GM21515 (cell line): Measurements from ENCODE around the gene CAPN1.
"Not testable (repeated sequence)": the region's sequence is repeated elsewhere in the genome, so short reads cannot be mapped to it uniquely, and the experiment has no call there.

Experiments used
- ATAC-seq: cut with Tn5 transposase; IDR thresholded peaks from one replicate; pipeline ENCODE4 v1.9.1; 2021; ENCODE audit not compliant: unreplicated experiment

Gene CAPN1

DNA sequence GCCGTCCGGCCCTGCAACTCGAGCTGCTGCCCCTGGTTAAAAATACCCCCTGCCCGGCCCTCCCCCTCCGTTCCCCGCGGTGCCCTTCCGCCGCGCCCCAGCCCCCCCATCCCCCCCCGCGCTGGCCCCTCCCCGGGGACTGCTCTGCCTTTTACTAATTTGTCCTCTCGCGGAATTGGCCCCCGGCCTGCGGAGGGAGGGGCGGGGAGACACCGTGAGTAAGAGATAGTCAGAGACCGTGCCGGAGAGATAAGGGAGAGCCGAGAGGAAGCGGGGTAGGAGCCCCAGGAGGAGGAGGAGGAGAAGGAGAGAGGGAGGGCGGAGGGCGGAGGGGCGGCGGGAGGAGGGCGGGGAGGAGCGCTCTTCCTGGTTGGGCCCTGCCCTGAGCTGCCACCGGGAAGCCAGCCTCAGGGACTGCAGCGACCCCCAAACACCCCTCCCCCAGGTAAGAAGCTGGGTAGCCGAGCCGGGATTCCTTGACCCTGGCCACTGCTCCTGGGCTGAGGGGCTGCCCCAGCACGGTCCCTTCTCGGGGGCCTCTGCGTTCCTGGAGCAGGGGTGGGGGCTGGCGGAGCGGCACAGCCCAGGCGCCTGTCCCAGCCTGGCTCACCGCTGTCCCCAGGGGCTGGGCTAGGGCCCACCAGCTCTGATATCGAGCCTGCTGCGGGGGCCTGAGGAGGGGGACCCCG is at the start of gene CAPN1:
Gene CAPN1 (plus strand): TSS at position 360 of the 689 bp plus-strand sequence. CDS start 774 bp downstream, outside the sequence.
- peak; percentile 41 for ATAC-seq

DNA sequence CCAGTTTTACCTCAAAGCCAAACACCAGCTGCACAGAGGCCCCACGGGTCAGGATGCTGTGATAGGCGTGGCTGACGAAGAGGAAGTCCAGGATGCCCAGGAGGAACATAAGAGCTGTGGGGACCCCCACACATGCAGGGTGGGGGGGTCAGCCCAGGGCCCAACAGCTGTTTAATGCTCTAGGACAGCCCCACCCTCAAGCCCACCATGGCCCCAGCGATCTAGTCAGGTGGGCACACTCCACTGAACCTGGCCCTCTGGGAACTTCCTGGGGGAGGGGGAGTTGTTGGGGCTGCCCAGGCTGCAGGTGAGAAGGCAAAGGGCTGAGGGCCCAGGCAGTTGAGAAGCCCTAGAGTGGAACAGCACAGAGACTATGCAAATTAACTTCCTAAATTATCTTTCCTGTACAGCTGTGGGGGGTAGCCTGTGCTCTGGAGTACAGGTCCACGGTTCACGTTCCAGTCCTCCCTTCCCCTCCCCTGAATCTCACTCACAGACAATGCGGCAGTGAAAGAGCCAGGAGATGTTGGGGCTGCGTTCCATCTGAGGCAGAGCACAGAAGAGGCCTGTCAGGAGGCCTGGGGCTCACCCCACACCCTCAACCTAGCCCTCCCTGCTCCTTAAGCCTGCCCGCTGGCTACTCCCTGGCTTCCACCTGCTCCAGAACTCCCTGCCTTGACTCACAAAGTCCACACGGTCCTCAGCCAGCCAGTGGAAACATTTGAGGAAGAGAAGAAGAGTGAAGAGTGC is 49.3 kb upstream of the CAPN1 start:
- peak; percentile 26 for ATAC-seq

- no peak for ATAC-seq
These were observed 48.6 kb upstream of the CAPN1 start for GRCh38 chr11:65132988-65133700.

GRCh38 chr11:65133724-65134123 is 48.0 kb upstream of the CAPN1 start:
- ATAC-seq = no peak

- ATAC-seq = peak; percentile 58
These were observed 47.3 kb upstream of the CAPN1 start, which contains the start of gene SYVN1 for GRCh38 chr11:65134240-65134951. Gene SYVN1 (minus strand): TSS chr11:65134519. CDS start chr11:65133601, 918 bp downstream.

DNA sequence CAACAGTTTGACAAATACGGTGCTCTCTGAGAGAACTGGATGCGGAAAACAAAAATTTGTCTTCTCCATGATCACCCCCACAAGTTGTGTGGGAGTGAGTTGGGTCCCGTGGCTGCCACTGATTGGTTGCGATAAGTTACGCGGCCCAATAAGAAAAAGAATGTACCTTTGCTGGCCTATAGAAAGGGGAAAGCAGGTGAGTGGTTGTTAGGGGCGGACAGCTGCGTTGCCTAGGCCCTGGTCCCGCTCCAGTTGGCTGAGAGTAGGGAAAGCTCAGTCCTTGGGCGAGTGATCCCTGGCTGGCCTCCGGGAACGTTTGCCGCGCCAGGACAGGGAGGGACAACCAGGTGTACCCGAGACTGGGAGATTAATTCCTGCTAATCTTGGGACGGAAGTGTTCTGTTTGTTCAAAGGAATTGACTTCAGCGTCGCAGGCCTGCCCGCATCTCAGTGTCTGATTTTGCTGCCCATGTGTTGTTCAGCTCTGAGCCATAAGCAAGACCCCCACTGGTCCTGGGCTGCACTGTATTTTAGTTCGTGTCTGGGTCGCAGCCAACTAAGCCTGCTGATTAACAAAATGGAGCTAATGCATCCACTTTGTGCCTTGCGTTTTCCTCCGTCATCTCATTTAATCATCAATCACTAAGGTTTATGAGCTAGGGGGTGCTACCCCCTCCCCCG is 46.6 kb upstream of the CAPN1 start:
- peak; percentile 58 for ATAC-seq

DNA sequence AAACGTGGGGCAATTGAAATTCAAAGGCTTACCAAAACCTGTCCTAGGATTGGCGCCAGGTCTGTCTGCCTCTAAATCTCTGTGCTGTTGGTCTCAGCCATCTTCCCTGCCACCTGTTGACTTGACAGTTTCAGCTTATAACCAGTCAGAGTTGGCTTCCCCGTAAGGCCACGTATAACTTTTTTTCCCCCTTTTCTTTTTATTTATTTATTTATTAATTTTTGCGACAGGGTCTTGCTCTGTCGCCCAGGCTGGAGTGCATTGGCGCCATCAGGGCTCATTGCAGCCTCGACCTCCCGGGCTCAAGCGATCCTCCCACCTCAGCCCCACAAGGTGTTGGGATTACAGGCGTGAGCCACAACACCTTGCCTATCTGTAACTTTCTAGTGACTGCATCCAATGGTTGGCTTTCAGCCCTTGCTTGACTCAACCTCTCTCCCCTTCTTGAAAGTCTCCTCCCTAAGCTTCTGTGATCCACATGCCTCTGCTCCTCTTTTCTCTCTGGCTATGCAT is 46.0 kb upstream of the CAPN1 start:
- ATAC-seq = no peak

DNA sequence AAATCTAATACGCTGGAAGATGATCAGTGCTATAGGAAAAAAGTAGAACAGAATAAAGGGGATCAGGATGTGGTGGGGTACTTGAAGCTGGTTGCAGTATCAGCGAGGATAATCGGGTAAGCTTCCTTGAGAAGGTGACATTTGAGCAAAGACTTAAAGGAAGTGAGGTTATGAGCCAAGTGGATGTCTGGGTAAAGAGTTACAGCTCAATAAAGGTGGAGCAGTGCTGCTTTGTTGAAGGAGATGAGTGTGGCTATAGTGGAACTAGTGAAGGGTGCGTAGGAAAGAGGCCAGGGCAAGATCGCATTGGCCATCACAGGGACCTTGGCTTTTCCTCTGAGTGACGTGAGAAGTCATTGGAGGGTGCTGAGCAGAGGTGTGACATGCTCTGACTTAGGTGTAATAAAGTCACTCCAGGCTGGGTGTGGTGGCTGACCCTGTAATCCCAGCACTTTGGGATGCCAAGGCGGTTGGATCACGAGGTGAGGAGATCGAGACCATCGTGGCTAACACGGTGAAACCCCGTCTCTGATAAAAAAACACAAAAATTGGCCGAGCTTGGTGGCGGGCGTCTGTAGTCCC is 45.1 kb upstream of the CAPN1 start:
- ATAC-seq = no peak

DNA sequence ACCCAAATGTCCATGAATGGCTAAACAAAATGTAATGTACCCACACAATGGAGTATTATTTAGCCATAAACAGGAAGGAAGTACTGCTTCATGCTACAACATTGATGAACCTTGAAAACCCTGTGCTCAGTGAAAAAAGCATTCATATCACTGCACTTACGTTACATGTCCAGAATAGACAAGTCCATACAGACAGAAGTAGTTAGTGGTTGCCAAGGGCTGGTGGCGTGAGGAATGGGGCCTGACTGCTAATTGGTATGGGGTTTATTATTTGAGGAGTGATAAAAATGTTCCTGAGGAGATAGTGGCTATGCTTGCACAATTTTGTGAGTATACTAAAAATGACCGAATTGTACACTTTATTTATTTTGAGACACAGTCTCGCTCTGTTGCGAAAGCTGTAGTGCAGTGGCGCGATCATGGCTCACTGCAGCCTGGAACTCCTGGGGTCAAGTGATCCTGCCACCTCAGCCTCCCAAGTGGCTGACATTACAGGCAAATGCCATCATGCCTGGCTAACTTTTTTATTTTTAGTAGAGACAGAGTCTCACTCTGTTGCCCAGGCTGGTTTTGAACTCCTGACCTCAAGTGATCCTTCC is 39.7 kb upstream of the CAPN1 start:
- ATAC-seq = no peak

DNA sequence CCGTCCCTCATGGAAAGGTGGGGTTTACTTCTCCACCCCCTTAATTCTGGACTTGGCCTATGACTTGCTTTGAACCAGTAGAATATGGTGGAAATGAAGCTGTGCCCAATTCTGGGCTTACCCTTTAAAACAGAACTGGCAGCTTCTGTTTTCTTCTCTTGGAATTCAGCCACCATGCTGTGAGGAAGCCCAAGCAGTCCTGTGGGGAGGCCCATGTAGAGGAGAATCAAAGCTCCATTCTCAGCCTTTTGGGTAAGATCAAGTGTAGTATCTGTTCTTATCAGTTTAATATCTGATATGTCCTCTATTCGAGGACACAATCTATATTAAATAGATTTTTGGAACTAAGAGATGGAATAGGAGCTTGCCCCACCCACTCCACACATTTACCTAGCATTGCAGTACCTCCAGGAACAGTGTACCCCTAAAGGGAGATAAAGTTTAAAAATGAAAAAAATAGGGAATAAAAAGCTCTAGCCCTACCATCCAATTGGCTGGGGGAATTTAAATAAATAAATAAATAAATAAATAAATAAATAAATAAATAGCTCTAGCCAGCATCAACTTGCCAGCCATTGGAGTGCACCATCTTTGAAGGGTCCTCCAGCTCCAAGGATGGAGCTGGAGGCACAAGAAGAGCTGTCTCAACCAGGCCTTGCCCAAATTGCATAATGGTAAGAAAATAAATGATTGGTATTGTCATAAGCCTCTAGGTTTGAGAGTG is 34.2 kb upstream of the CAPN1 start:
- ATAC-seq = no peak

GRCh38 chr11:65148657-65149056 is 33.1 kb upstream of the CAPN1 start:
- no peak for ATAC-seq

- ATAC-seq = not testable (repeated sequence)
These were observed 31.6 kb upstream of the CAPN1 start for GRCh38 chr11:65150131-65150508.

GRCh38 chr11:65150509-65151299 is 31.0 kb upstream of the CAPN1 start:
- ATAC-seq = no peak

DNA sequence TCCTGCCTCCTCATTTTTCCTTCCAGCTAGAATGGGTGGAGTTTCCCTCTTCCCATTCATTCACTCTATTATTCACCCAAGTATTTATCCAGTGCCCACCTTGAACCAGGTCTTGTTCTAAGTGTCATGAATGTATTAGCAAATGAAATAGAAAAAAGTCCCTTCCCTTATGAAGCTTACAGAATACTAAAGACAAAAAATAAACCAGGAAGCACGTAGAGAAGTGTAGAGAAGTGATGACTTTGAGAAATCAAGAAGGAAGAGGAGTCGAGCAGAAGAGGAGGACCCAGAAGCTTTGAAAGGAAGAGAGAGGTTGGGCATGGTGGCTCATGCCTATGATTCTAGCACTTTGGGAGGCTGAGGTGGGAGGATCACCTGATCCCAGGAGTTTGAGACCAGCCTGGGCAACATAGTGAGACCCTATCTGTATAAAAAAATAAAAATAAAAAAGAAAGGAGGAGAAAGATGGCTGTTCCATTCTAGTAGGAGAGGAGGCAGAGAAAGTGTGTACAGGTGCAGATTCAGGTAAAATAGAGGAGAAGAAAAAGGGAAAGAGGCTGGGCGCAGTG is 30.3 kb upstream of the CAPN1 start:
- ATAC-seq = no peak

DNA sequence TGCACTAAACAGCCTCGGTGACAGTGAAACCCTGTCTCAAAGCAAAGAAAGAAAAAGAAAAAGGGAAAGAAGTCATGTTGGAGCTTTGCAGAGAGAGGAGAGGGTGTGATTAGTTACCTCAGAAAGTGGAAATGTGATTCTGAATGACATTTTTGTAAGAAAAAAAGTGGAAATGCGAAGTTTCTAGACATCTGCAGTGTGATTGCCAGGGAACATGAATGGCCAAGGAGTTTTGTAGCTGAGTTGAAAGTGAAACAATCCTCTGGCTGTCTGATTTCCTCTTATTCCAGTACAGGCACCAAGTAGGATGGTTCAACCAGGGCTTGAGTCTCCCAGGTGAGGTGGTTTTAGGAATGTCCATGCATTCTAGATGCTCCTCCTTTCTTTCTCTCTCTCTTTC is 29.6 kb upstream of the CAPN1 start:
- no peak for ATAC-seq

- ATAC-seq = no peak
These were observed 25.5 kb upstream of the CAPN1 start for GRCh38 chr11:65156256-65156655.

DNA sequence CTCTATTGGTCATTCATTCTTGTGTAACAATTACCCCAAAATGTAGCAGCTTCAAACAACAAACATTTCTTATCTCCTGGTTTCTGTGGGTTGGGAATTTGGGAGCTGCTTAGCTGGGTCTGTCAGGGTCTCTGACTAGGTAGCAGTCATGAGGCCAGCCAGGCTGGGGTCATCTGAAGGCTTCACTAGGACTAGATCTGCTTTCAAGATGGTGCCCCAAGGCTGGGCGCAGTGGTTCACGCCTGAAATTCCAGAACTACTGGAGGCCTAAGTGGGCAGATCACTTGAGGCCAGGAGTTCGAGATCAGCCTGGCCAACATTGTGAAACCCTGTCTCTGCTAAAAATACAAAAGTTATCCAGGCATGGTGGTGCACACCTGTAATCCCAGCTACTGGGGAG is 24.8 kb upstream of the CAPN1 start:
- no peak for ATAC-seq

DNA sequence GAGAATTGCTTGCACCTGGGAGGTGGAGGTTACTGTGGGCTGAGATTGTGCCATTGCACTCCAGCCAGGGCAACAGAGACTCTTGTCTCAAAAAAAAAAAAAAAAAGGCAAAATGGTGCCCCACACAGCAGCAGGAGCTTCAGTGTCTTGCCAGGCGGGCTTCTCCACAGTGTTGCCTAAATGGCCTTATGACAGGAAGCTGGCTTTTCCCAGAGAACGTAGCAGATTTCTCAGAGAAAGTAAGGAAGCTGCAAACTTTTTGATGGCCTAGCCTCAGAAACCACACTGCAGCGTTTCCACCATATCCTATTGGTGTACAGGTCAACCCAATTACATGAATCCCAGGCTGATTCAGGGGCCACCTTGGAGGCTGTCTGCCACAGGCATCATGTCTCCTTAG is 24.4 kb upstream of the CAPN1 start:
- ATAC-seq = no peak
